Measurements from ENCODE around the gene GJD3.

DNA sequence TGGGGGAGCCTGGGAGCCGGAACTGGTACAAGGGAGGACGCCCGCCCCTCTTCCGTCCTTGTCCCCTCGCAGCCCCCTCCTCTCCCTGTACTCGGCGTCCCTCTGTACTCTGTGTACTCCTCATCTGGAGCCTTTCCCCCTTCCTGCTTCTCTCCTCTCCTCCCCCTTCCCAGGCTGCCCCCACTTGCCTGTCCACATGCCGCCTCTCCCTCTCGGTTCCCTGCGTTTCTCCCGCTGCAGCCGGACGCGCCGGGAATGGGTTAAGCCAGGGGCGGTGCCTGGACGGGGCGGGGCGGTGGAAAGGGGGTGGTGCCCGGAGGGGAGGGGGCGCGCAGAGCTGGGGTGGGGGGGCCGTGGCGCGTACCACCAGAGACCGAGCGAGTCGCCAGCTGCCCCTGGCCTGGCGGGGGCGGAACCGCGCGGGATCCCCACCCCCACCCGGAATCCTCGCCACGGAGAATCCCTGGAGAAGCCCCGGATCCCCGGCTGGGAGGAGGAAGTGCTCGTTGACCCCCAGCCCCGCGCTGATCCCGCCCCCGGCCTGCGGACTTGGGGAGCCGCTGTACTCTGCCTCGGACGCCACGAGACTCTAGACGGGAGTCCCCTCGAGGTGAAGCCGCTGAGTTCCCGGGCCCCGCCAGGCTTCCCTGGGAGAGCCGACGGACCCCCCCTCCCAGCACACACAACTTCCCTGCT lies 22.6 kb downstream of the GJD3 start:
- TF ChIP-seq, protein P1, sequence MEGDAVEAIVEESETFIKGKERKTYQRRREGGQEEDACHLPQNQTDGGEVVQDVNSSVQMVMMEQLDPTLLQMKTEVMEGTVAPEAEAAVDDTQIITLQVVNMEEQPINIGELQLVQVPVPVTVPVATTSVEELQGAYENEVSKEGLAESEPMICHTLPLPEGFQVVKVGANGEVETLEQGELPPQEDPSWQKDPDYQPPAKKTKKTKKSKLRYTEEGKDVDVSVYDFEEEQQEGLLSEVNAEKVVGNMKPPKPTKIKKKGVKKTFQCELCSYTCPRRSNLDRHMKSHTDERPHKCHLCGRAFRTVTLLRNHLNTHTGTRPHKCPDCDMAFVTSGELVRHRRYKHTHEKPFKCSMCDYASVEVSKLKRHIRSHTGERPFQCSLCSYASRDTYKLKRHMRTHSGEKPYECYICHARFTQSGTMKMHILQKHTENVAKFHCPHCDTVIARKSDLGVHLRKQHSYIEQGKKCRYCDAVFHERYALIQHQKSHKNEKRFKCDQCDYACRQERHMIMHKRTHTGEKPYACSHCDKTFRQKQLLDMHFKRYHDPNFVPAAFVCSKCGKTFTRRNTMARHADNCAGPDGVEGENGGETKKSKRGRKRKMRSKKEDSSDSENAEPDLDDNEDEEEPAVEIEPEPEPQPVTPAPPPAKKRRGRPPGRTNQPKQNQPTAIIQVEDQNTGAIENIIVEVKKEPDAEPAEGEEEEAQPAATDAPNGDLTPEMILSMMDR (IDR thresholded peaks at IDR 0.05 in 4 of 5, conservative IDR thresholded peaks at IDR 0.05 in 1 of 5) = no peak
- TF ChIP-seq POLR2A (IDR thresholded peaks at IDR 0.05) = no peak
